Activated naive CD4-positive, alpha-beta T cell (primary cell): Measurements from ENCODE around the gene SLC9B1.
"Not testable (repeated sequence)": the region's sequence is repeated elsewhere in the genome, so short reads cannot be mapped to it uniquely, and the experiment has no call there.

Experiments used
- DNase-seq, 4 experiments: peaks; one replicate each; lab custom pipeline; 2025; lab: John Stamatoyannopoulos, UW

The SLC9B1 gene

DNA sequence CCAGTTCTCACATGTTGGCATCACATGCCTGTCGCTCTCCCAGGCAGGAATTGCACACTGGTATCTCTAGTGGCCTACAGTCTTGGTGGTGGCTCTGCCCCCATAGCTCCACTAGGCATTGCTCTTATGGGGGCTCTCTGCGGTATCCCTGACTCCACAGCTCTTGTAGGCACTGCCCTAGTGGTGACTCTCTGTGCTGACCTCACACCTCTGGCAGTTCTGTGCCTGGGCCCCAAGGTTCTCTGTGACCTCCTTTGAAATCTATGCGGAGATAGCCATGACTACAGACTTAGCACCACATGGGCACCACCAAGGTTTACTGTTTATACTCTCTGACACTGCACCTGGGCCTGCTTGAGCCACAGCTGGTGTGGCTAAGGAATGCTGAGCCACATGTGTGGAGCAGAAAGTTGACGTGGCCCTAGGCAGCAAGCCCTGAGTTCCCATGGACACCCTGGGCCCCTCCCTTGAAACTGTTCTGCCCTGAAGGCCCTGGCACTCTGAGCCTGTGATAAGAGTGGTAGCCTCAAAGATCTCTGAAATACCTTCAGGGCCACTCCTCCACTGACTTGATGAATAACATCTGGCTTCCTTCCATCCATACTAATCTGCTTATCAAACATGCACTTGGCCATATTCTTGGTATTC, 8.0 kb downstream of the SLC9B1 start:
- DNase-seq = no peak

DNA sequence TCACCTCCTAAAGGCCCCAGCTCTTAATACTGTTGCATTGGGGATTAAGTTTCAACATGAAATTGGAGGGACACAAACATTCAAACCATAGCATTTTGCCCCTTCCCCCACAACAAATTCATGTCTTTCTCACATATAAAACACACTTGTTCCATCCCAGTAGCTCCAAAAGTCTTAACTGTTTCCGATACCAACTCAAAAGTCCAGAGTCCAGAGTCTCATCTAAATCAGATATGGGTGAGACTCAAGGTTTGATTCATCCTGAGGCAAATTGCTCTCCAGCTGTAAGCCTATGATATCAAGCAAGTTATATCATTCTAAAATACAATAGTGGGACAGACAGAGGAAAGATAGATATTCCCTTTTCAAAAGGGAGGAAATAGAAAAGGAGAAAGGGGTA, 8.7 kb downstream of the SLC9B1 start:
- DNase-seq = no peak

DNA sequence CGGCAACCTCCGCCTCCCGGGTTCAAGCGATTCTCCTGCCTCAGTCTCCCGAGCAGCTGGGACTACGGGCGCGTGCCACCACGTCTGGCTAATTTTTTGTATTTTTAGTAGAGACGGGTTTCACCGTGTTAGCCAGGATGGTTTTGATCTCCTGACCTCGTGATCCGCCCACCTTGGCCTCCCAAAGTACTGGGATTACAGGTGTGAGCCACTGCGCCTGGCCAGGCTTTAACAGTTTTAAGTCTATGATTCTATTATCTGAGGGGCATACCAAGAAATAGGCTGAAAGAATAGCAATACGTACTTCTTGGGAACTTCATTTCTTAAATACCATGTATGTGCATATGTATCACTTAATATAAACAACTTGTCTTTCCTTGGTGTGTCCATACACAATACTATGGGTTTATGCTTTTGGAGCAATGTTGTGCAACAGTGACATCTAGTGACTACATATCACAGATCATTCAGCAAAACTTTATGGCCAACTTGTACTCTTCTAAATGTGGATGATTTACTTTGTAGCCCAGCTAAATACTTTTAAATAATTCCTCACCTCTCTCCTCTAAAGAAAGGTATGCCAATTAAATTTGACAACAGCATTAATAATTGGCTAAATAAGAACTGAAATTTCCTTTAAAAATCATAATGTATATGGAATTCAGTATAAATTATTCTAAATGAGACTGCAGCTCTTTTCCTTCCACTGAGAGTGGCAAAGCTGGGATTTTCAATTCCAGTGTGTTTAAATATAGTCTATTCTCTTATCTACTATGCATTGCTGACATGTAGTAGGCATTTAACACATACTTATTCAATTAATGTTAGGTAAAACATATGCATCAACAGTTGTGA, 10.4 kb downstream of the SLC9B1 start:
- no peak for DNase-seq

DNA sequence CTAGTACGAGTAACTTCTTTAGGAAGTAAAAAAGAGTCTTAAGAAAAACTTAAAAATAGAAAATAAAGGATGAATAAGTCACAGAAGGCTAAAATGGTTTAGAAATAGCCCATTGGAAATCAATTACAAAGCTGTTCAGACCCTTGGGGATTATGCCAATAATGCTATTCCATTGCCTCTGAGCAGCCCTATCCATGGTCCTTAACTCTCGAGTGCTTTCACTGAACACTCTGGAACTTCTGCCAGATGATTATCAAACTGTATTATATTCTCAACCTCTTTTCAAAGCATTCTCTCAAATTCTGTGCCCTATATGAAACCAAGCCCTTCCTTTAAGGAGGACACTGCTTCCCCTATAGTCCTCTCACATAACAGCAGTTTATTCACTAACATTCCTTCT, 17.0 kb downstream of the SLC9B1 start:
- no peak for DNase-seq

DNA sequence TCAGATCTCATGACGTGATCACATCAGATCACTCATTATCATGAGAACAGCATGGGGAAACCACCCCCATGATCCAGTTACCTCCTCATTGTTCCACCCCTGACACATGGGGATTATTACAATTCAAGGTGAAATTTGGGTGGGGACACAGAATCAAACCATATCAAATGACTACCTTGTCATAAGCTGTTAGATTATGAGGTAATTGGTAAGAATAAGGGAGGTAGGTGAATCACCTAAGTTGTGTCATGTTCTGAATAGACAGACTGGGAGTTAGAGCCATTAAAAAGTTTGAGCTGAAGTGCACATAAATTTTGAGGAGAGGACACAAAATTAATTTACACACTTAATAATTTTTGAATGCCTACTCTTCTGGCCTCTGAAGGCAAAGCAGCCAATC, 24.7 kb downstream of the SLC9B1 start:
- DNase-seq = no peak

DNA sequence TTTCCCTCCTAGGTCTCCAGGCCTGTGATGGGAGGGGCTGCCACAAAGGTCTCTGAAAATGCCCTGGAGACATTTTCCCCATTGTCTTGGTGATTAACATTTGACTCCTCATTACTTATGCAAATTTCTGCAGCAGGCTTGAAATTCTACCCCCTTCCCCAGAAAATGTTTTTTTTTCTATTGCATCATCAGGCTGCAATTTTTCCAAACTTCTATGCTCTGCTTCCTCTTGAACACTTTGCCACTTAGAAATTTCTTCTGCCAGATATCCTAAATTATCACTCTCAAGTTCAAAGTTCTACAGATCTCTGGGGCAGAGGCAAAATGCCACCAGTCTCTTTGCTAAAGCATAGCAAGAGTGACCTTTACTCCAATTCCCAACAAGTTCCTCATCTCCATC, 25.5 kb downstream of the SLC9B1 start:
- not testable (repeated sequence) for DNase-seq

DNA sequence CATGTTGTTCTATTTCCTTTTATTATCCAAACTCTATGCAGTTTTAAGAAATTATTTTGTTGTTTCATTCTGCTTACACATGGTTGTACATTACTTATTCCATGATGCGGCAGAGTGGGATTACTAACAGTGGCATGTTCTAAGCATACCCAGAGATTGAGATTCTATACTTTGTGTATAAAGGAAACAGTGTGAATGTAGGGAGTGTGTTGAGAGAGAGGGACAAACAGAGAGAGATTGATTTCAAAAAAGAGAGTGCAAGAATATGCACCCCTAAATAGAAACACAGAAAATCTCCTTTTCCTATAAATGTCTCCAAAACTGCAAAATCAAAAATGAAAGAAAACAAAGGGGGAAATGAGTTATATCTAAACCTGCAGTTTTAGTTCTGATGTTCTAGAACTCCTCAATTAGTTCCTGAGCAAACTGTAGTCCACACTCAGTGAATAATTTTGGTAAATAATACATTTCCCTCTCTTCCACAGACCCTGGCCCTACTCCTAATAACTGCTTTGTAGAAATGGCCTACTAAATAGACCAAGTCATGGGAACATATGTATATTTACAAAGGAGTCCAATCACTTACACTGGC, 31.0 kb downstream of the SLC9B1 start:
- DNase-seq = no peak

DNA sequence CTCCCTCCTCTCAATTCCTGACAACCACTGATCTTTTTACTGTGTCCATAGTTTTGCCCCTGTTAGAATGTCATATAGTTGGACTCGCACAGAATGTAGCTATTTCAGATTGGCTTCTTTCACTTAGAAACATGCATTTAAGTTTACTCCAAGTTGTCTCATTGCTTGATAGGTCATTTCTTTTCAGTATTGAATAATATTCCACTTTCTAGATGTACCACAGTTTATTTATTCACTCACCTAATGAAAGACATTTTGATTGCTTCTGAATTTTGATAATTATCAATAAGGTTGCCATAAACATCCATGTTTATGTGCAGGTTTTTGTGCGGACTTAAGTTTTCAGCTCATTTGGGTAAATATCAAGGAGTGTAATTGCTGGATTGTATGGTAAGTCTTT, 38.5 kb downstream of the SLC9B1 start:
- DNase-seq = no peak

DNA sequence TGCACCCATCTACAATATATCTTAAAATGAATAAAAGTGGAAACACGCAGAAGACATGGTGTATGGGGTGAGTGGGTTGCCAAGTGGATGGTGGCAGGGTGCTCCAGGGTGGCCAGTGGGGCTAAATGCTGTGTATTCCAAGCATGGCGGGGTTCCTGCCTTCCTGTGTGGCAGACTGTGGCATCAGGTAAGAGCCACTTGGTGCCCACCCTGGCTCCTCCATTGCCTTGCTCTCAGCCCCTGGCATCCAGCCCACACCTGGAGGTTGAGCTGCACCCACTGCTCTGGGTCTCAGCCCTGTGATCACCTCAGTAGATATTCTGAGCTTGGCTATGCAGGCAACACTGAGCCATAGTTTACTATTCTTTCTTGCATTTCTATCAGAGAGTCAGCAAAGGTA, 57.7 kb downstream of the SLC9B1 start:
- not testable (repeated sequence) for DNase-seq

DNA sequence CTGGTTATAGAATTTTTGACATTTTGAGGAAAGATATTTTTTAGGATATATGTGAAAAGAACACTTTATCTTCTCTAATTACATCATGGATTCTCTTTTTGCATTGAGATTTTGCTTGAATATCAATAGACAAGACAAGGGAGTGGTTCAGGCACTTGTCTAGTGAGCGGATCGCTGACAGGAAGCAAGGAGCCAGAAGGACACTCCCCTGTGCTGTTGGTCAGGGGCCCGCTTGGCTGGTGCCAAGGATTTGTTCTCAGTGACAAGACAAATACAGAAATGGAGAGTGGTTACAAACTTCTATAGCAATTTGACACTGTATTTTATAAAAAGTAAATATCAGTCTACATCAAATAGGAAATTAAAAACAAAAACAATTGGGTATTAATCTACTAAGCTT, 60.0 kb downstream of the SLC9B1 start:
- DNase-seq = no peak

DNA sequence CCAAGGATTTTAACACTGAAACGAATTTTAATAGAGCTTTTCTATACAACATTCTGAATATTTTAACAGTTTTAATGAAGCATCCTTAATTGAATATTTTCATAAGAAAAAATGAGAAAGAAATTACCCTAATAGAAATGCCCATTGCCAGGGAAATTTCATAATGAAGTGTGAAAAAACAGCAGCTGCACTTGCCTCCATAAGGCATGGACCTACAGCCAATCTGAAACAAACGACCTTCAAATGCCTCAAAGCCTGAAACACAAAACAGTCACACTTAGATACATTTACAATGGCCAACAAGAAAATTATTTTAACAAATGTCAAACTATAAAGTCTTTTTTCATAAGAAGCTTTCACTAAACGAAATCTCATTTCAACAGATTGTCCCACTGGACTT, 74.4 kb downstream of the SLC9B1 start:
- no peak for DNase-seq

DNA sequence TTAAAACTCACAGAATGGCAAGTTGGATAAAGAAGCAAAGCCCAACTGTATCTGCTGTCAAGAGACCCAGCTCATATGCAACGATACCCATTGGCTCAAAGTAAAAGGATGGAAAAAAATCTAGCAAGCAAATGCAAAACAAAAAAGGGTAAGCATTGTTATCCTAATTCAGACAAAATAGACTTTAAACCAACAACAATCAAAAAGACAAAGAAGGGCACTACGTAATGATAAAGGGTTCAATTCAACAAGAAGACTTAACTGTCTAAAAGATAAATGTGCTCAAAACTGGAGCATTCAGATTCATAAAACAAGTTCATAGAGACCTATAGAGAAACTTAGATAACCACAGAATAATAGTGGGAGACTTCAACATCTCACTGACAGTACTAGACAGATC, 81.4 kb downstream of the SLC9B1 start:
- DNase-seq = not testable (repeated sequence)

DNA sequence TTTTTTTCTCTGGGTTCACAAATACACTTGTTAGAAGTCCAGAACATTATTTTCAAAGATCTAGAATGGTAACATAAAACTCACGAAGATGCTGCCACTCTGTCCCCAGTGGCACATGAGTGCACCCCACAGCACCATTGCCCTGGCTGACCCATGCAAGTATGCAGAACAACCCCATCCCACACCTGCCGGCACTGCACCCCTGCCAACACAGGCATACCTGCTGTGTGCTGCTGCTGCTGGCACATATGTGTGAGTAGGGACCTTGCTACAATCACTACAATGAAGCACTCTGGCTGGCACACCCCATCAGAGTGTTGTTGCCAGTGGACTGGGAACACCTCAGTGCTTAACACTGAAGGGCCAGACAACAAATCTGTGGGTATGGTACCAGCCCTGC, 83.8 kb downstream of the SLC9B1 start:
- no peak for DNase-seq

DNA sequence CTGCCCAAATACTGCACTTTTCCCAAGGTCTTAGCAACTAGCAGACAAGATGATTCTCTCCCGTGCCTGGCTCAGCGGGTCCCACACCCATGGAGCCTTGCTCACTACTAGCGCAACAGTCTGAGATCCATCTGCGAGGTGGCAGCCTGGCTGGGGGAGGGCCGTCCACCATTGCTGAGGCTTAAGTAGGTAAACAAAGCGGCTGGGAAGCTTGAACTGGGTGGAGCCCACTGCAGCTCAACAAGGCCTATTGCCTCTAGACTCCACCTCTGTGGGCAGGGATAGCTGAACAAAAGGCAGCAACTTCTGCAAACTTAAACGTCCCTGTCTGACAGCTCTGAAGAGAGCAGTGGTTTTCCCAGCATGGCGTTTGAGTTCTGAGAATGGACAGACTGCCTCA, 99.8 kb downstream of the SLC9B1 start:
- not testable (repeated sequence) for DNase-seq

DNA sequence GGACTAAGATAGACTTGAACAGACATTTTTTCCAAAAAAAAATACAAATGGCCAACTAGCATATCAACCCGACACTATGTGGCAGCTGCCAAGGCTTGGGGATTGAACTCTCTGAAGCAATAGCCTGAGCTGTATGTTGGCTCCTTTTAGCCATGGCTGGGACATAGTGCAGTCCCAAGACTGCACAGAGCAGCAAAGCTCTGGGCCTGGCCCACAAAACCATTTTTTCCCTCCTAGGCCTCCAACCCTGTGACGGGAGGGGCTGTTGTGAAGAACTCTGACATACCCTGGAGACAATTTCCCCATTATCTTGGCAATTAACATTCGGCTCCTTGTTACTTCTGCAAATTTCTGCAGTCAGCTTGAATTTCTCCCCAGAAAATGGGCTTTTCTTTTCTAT, 100.6 kb downstream of the SLC9B1 start:
- DNase-seq = no peak

DNA sequence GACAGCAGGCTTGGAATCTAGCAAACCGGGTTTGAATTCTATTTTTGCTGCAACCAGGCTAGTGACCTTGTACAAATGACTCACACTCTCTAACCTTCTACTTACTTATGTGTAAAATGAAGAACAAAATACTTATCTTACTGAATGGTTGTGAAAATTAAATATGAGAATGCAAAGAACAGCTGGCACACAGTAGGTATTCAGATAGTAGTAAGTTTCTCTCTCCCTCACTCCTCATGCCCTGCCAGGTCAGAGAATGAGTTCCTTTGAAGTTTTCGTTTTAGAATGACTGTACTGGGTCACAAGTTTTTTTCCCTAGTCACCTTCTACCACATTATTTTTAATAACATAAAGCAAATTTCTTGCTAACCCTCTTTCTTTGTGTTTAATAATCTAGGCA, 117.7 kb downstream of the SLC9B1 start:
- DNase-seq = no peak

DNA sequence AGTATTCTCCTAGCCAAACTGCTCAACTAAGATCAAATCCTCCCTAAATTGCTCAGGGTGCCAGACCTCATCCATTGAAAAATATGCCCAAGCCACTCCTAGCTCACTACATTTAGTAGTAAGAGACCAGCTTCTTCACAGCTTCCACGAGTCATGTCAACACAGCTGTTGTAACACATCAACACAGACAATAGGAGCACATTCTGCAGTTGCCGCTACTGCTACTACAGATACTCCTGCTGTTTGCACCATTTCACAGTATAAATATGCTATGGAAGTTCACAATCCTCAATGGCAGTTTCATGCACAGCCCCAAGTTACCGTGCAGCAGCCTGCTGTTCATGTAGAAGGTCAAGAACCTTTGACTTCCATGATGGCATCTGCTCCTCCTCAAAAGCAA, 121.9 kb downstream of the SLC9B1 start:
- not testable (repeated sequence) for DNase-seq

DNA sequence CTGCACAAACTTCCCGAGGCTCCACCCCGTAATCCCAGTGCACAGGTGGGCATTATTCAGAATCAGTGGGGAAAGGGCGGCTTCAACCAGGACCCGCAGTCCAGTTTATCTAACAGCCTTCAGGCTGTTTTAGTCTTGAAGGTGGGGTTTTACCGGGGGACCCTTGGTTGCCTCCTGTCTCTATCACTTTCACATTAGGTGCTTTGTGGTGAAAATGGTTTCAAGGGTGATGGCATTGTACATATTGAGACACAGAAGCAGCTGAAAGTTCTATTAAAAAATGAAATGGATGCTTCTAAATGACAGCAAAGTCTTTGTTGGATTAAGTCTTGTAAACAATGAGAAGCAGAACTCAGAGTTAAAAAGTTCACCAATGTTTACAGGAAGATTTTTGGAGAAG, 123.0 kb downstream of the SLC9B1 start:
- not testable (repeated sequence) for DNase-seq

DNA sequence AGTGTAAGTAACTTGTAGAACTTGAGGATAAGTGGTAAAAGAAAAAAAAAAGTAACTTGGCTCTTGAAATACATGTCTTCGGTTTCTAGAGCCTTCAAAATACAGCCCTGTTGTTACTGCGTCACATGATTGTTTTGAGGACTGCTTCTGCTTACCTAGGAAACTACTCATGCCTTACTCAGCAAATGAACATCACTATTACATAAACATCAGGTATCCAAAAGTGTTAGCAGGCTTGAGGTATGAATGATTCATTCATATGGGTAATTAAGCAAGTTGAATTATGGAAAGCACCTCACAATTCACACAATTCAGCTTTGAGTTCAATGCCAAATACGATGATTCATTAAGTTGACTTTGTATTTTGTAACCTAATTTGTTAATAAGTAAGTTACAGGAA, 129.6 kb downstream of the SLC9B1 start:
- DNase-seq = not testable (repeated sequence)

DNA sequence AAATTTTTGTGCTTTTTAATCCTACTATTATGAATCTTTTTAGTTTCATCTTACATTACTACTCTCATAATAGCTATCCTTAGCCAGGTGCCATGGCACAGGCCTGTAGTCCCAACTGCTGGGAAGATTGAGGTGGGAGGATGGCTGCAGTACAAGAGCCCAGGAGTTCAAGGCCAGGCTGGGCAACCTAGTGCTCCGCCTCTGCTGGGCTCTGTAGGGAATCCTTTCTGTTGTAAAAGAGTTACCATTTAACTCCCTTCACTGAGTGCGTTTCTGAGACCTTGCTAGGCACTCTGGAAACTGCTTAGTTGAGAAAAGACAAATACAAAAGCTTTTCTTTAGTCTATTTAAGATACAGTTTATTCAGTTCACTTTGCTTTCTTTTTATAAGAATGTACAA, 130.9 kb downstream of the SLC9B1 start:
- DNase-seq = not testable (repeated sequence)

DNA sequence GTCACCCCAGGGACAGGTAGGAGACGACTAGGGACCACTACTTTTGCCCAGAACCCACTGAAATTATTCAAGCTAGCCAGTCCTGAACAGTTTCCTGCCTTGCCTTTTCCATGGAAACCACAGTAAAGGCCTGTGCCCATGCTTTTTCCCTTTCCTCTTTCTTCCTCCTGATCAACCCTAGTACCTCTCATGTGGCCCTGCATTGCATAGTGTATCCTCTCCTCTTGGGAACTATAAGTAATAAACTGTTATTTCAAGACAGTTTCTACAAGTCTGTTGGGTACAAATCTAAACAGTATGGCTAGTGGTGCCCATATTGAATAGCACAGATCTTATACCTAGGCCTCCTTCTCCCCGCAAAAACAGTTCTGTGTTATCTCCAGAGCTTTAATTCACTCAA, 136.2 kb downstream of the SLC9B1 start:
- no peak for DNase-seq

DNA sequence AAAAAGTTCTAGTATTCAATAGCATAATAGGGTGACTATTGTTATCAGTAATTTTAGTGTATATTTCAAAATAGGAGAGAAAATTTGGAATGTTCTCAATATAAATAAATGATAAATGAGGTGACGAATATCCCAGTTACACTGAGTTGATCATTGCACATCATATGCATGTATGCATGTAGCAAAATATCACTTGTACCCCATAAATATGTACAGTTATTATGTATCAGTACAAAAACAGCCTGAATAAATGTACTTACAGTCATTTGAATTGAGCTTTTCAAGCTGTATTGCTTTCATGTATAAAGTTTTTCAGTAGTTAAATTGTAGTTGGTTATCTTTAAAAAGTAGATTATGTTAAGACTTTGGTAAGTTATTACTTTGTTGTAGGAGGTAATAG, 138.2 kb downstream of the SLC9B1 start:
- no peak for DNase-seq

DNA sequence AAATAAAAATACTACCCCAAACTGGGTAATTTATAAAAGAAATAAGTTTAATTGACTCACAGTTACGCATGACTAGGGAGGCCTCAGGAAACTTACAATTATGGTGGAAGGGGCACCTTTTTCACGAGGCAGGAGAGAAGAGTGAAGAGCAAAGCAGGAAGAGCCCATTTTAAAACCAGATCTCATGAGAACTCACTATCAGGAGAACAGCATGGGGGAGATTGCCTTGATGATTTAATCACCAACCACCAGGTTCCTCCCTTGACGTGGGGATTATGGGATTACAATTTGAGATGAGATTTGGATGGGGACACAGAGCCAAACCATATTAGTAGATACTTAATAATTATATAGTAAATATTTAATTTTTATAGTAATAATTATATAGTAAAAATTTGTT, 140.6 kb downstream of the SLC9B1 start:
- DNase-seq = no peak
